ENCODE data around the gene NUP58. TPM values are rescaled to one million over a fixed set of nuclear protein-coding genes. Genes with fewer than 3 reads are reported as not detected.

The NUP58 gene
- total and polyA plus RNA-seq, 9 of the 15 experiments (the other 6 are each of a cell fraction or from before 2014, with no cell fraction given) = 12.5 to 98.0 (median 42.6) TPM

GRCh38 chr13:25301347-25302113, at the start of gene NUP58 (continued):
- TF ChIP-seq ZBTB2 (IDR thresholded peaks at IDR 0.05) = peak; percentile 94
- peak; percentile 12; the same call in 1 of the 2 replicates for TF ChIP-seq NCOR1 (IDR thresholded peaks at IDR 0.05)
- TF ChIP-seq HNRNPLL (IDR thresholded peaks at IDR 0.05; ENCODE audit: low read depth, low read length, poor library complexity, severe bottlenecking) = peak; percentile 97
- 0 out of 2 replicates have a peak, but pooled peaks have one; percentile 18 for TF ChIP-seq GTF2F1 (IDR thresholded peaks at IDR 0.05; ENCODE audit: low read depth, low read length)
- no peak for TF ChIP-seq BRCA1 (IDR thresholded peaks at IDR 0.05)
- TF ChIP-seq BRCA1 (CRISPR knock-in tag; IDR thresholded peaks at IDR 0.05) = no peak
- no peak for TF ChIP-seq YBX1 (IDR thresholded peaks at IDR 0.05)
- TF ChIP-seq CREM (IDR thresholded peaks at IDR 0.05; ENCODE audit: low read depth) = peak; percentile 90
- TF ChIP-seq DMBX1 (CRISPR knock-in tag; IDR thresholded peaks at IDR 0.05; ENCODE audit: borderline replicate concordance) = no peak
- TF ChIP-seq, protein P1, sequence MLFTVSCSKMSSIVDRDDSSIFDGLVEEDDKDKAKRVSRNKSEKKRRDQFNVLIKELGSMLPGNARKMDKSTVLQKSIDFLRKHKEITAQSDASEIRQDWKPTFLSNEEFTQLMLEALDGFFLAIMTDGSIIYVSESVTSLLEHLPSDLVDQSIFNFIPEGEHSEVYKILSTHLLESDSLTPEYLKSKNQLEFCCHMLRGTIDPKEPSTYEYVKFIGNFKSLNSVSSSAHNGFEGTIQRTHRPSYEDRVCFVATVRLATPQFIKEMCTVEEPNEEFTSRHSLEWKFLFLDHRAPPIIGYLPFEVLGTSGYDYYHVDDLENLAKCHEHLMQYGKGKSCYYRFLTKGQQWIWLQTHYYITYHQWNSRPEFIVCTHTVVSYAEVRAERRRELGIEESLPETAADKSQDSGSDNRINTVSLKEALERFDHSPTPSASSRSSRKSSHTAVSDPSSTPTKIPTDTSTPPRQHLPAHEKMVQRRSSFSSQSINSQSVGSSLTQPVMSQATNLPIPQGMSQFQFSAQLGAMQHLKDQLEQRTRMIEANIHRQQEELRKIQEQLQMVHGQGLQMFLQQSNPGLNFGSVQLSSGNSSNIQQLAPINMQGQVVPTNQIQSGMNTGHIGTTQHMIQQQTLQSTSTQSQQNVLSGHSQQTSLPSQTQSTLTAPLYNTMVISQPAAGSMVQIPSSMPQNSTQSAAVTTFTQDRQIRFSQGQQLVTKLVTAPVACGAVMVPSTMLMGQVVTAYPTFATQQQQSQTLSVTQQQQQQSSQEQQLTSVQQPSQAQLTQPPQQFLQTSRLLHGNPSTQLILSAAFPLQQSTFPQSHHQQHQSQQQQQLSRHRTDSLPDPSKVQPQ (CRISPR knock-in tag; IDR thresholded peaks at IDR 0.05; ENCODE audit: borderline replicate concordance) = no peak
- TF ChIP-seq, protein P2, sequence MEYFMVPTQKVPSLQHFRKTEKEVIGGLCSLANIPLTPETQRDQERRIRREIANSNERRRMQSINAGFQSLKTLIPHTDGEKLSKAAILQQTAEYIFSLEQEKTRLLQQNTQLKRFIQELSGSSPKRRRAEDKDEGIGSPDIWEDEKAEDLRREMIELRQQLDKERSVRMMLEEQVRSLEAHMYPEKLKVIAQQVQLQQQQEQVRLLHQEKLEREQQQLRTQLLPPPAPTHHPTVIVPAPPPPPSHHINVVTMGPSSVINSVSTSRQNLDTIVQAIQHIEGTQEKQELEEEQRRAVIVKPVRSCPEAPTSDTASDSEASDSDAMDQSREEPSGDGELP (CRISPR knock-in tag; IDR thresholded peaks at IDR 0.05; ENCODE audit: borderline replicate concordance) = peak; percentile 63
- TF ChIP-seq JUNB (CRISPR knock-in tag; conservative IDR thresholded peaks at IDR 0.05) = no peak
- no peak for TF ChIP-seq CBFA2T3 (IDR thresholded peaks at IDR 0.05)
- TF ChIP-seq GATAD2B (IDR thresholded peaks at IDR 0.05; ENCODE audit: borderline replicate concordance) = no peak
- TF ChIP-seq NFIX (CRISPR knock-in tag; IDR thresholded peaks at IDR 0.05; ENCODE audit: low read depth) = no peak
- peak; percentile 53 for TF ChIP-seq PRDM10 (IDR thresholded peaks at IDR 0.05; ENCODE audit: partially characterized antibody)
- no peak for TF ChIP-seq XRCC3 (IDR thresholded peaks at IDR 0.05)
- peak; percentile 32; the same call in 1 of the 2 replicates for TF ChIP-seq NFIC (IDR thresholded peaks at IDR 0.05)
